ENCODE results near the gene KDM1B.
"Not testable (repeated sequence)": the region's sequence is repeated elsewhere in the genome, so short reads cannot be mapped to it uniquely, and the experiment has no call there.

KDM1B gene

GRCh38 chr6:18189196-18189595 lies 34.0 kb downstream of the KDM1B start:
- no peak for DNase-seq (ENCODE audit: low spot score)

- DNase-seq (ENCODE audit: low spot score): no peak
Observed at GRCh38 chr6:18192026-18192425, 36.8 kb downstream of the KDM1B start.

- no peak for DNase-seq (ENCODE audit: low spot score)
Observed at GRCh38 chr6:18203786-18204185, 48.6 kb downstream of the KDM1B start.

GRCh38 chr6:18204691-18205090 lies 49.5 kb downstream of the KDM1B start:
- no peak for DNase-seq (ENCODE audit: low spot score)

GRCh38 chr6:18206591-18206990 lies 51.4 kb downstream of the KDM1B start:
- DNase-seq (ENCODE audit: low spot score): no peak

GRCh38 chr6:18207438-18207837 lies 52.2 kb downstream of the KDM1B start:
- DNase-seq (ENCODE audit: low spot score): no peak

GRCh38 chr6:18207949-18208348 lies 52.7 kb downstream of the KDM1B start:
- no peak for DNase-seq (ENCODE audit: low spot score)

GRCh38 chr6:18208778-18209177 lies 53.6 kb downstream of the KDM1B start:
- not testable (repeated sequence) for DNase-seq (ENCODE audit: low spot score)

- no peak for DNase-seq (ENCODE audit: low spot score)
Observed at GRCh38 chr6:18209539-18210197, 54.4 kb downstream of the KDM1B start.

GRCh38 chr6:18210707-18211106 lies 55.5 kb downstream of the KDM1B start:
- no peak for DNase-seq (ENCODE audit: low spot score)

GRCh38 chr6:18211338-18211737 lies 56.1 kb downstream of the KDM1B start:
- no peak for DNase-seq (ENCODE audit: low spot score)

GRCh38 chr6:18212231-18212630 lies 57.0 kb downstream of the KDM1B start:
- no peak for DNase-seq (ENCODE audit: low spot score)

- DNase-seq (ENCODE audit: low spot score): no peak
Observed at GRCh38 chr6:18213439-18213838, 58.2 kb downstream of the KDM1B start.

GRCh38 chr6:18214003-18214402 lies 58.8 kb downstream of the KDM1B start:
- DNase-seq (ENCODE audit: low spot score): no peak

- no peak for DNase-seq (ENCODE audit: low spot score)
Observed at GRCh38 chr6:18215436-18215835, 60.2 kb downstream of the KDM1B start.

GRCh38 chr6:18216411-18216810 lies 61.2 kb downstream of the KDM1B start:
- no peak for DNase-seq (ENCODE audit: low spot score)

- DNase-seq (ENCODE audit: low spot score): no peak
Observed at GRCh38 chr6:18218233-18218632, 63.0 kb downstream of the KDM1B start.

- no peak for DNase-seq (ENCODE audit: low spot score)
Observed at GRCh38 chr6:18219591-18219990, 64.4 kb downstream of the KDM1B start.

- no peak for DNase-seq (ENCODE audit: low spot score)
Observed at GRCh38 chr6:18221288-18221615, 66.0 kb downstream of the KDM1B start.

- not testable (repeated sequence) for DNase-seq (ENCODE audit: low spot score)
Observed at GRCh38 chr6:18226451-18227105, 71.4 kb downstream of the KDM1B start.

- DNase-seq (ENCODE audit: low spot score): not testable (repeated sequence)
Observed at GRCh38 chr6:18227166-18227565, 71.9 kb downstream of the KDM1B start.

GRCh38 chr6:18228590-18228989 lies 73.4 kb downstream of the KDM1B start:
- DNase-seq (ENCODE audit: low spot score): not testable (repeated sequence)

- not testable (repeated sequence) for DNase-seq (ENCODE audit: low spot score)
Observed at GRCh38 chr6:18231856-18232255, 76.6 kb downstream of the KDM1B start.

- DNase-seq (ENCODE audit: low spot score): not testable (repeated sequence)
Observed at GRCh38 chr6:18233770-18234169, 78.5 kb downstream of the KDM1B start.
